SIG-M5 treated with dmso at 0.1 percent for 504 hours (cell line): ENCODE results near the gene RNU2-63P.
"Not testable (repeated sequence)": the region's sequence is repeated elsewhere in the genome, so short reads cannot be mapped to it uniquely, and the experiment has no call there.

Experiments
- DNase-seq: peaks from one replicate; lab custom pipeline; 2025; ENCODE audit not compliant: unreplicated experiment; lab: John Stamatoyannopoulos, UW

The RNU2-63P gene

GRCh38 chr2:87987473-87987872 is 28.9 kb downstream of the RNU2-63P start:
- DNase-seq = not testable (repeated sequence)

GRCh38 chr2:87985902-87986301 is 30.4 kb downstream of the RNU2-63P start:
- not testable (repeated sequence) for DNase-seq

GRCh38 chr2:87981182-87981581 is 35.2 kb downstream of the RNU2-63P start:
- DNase-seq = not testable (repeated sequence)

GRCh38 chr2:87972385-87972784 is 44.0 kb downstream of the RNU2-63P start:
- DNase-seq = not testable (repeated sequence)
